ENCODE results near the gene STAC3. TPM values are rescaled to one million over a fixed set of nuclear protein-coding genes. Genes with fewer than 3 reads are reported as not detected.

The STAC3 gene
- total and polyA plus RNA-seq, 2 of the 8 experiments (the other 6 are each of a cell fraction or from before 2014, with no cell fraction given), result 0.70 to 1.3 TPM

- no peak for TF ChIP-seq KDM1A (IDR thresholded peaks at IDR 0.05; ENCODE audit: borderline replicate concordance, low read length)
- TF ChIP-seq TBP (IDR thresholded peaks at IDR 0.05; ENCODE audit: low read depth, low read length), result peak; percentile 61
- TF ChIP-seq GABPA (IDR thresholded peaks at IDR 0.05; ENCODE audit: borderline replicate concordance, insufficient read depth, low read length), result no peak
- TF ChIP-seq BRCA1 (IDR thresholded peaks at IDR 0.05; ENCODE audit: low read depth, low read length), result no peak
- TF ChIP-seq EGR1 (IDR thresholded peaks at IDR 0.05; ENCODE audit: borderline replicate concordance, low read depth, low read length), result no peak
- no peak for TF ChIP-seq MAFK (IDR thresholded peaks at IDR 0.05; ENCODE audit: low read depth, low read length)
- no peak for TF ChIP-seq TEAD4 (IDR thresholded peaks at IDR 0.05; ENCODE audit: low read depth, low read length)
- TF ChIP-seq KDM4A (IDR thresholded peaks at IDR 0.05; ENCODE audit: low read depth, low read length, severe bottlenecking), result peak; percentile 6
- TF ChIP-seq TCF12 (IDR thresholded peaks at IDR 0.05; ENCODE audit: low read depth, low read length), result no peak
- TF ChIP-seq BACH1 (IDR thresholded peaks at IDR 0.05; ENCODE audit: low read length), result no peak
- peak; percentile 18 to 19; a peak in 2 of 4 replicates for TF ChIP-seq SIN3A (conservative IDR thresholded peaks at IDR 0.05 in 1 of 2, IDR thresholded peaks at IDR 0.05 in 1 of 2; ENCODE audit: low read depth in 1 of 2, low read length in 2 of 2)
- TF ChIP-seq RNF2 (IDR thresholded peaks at IDR 0.05; ENCODE audit: borderline replicate concordance, low read depth, low read length, missing control alignments, poor library complexity, severe bottlenecking), result no peak
- TF ChIP-seq ATF3 (IDR thresholded peaks at IDR 0.05; ENCODE audit: insufficient read depth, low read depth, low read length), result peak; percentile 75
- no peak for TF ChIP-seq CTBP2 (IDR thresholded peaks at IDR 0.05; ENCODE audit: borderline replicate concordance, insufficient read depth, insufficient read length, low read length)
- TF ChIP-seq ZNF274 (IDR thresholded peaks at IDR 0.05; ENCODE audit: borderline replicate concordance, extremely low read depth, low read length), result no peak
- no peak for TF ChIP-seq JUN (IDR thresholded peaks at IDR 0.05; ENCODE audit: low read depth, low read length)
- no peak for TF ChIP-seq EZH2 (IDR thresholded peaks at IDR 0.05; ENCODE audit: low read depth, low read length, severe bottlenecking)
- no peak for TF ChIP-seq KDM5A (IDR thresholded peaks at IDR 0.05; ENCODE audit: low read length)
- TF ChIP-seq BCL11A (IDR thresholded peaks at IDR 0.05; ENCODE audit: low read depth in 2 of 2, low read length in 2 of 2), result no peak
- TF ChIP-seq NANOG (IDR thresholded peaks at IDR 0.05; ENCODE audit: insufficient read depth, low read depth, low read length, poor library complexity, severe bottlenecking), result no peak
- TF ChIP-seq, protein P1, sequence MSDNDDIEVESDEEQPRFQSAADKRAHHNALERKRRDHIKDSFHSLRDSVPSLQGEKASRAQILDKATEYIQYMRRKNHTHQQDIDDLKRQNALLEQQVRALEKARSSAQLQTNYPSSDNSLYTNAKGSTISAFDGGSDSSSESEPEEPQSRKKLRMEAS (IDR thresholded peaks at IDR 0.05), result peak; percentile 63
- TF ChIP-seq POLR2A (IDR thresholded peaks at IDR 0.05; ENCODE audit: control extremely low read depth in 1 of 2, low read depth in 2 of 2, low read length in 2 of 2), result peak in 1 of 2 experiments; percentile 68; a peak in 2 of 3 replicates
- no peak for TF ChIP-seq RBBP5 (IDR thresholded peaks at IDR 0.05; ENCODE audit: borderline replicate concordance, low read depth, low read length)
Observed at GRCh38 chr12:57229634-57230380, 21.2 kb downstream of the STAC3 start, which contains the start of gene SHMT2 (continued).
